GM19023 (cell line): ENCODE data around the gene DNAH17.

Experiments
- ATAC-seq: cut with Tn5 transposase; IDR thresholded peaks from one replicate; pipeline ENCODE4 v1.9.1; 2021; ENCODE audit warnings: mild to moderate bottlenecking, moderate library complexity; ENCODE audit not compliant: unreplicated experiment

Gene DNAH17

GRCh38 chr17:78550464-78550863, 26.7 kb downstream of the DNAH17 start:
- no peak for ATAC-seq

- no peak for ATAC-seq
Observed at GRCh38 chr17:78548725-78549124, 28.5 kb downstream of the DNAH17 start.

- ATAC-seq = no peak
Observed at GRCh38 chr17:78547035-78547434, 30.2 kb downstream of the DNAH17 start.

GRCh38 chr17:78546476-78546875, 30.7 kb downstream of the DNAH17 start:
- ATAC-seq = no peak

GRCh38 chr17:78544881-78545755, 32.1 kb downstream of the DNAH17 start:
- no peak for ATAC-seq

GRCh38 chr17:78541488-78542206, 35.5 kb downstream of the DNAH17 start:
- ATAC-seq = no peak

- no peak for ATAC-seq
Observed at GRCh38 chr17:78539781-78540180, 37.4 kb downstream of the DNAH17 start.

- no peak for ATAC-seq
Observed at GRCh38 chr17:78538033-78538776, 39.0 kb downstream of the DNAH17 start.

GRCh38 chr17:78537217-78537860, 39.9 kb downstream of the DNAH17 start:
- no peak for ATAC-seq

- no peak for ATAC-seq
Observed at GRCh38 chr17:78535273-78536197, 41.7 kb downstream of the DNAH17 start.

GRCh38 chr17:78534492-78535272, 42.5 kb downstream of the DNAH17 start:
- no peak for ATAC-seq

GRCh38 chr17:78532922-78533640, 44.1 kb downstream of the DNAH17 start:
- ATAC-seq = no peak

GRCh38 chr17:78532311-78532710, 44.9 kb downstream of the DNAH17 start:
- no peak for ATAC-seq

GRCh38 chr17:78530675-78531074, 46.5 kb downstream of the DNAH17 start:
- ATAC-seq = no peak

GRCh38 chr17:78529871-78530670, 47.1 kb downstream of the DNAH17 start:
- ATAC-seq = no peak

- no peak for ATAC-seq
Observed at GRCh38 chr17:78529251-78529650, 47.9 kb downstream of the DNAH17 start.

GRCh38 chr17:78528541-78528940, 48.7 kb downstream of the DNAH17 start:
- no peak for ATAC-seq

GRCh38 chr17:78527345-78527744, 49.9 kb downstream of the DNAH17 start:
- ATAC-seq = no peak
